Suprapubic skin (tissue), 4 donors: Measurements from ENCODE around the gene FAM53A.

Experiments
- EP300 ChIP-seq: sonication (generic); formaldehyde crosslinking; IDR thresholded peaks from one replicate; pipeline ENCODE4 v1.6.1; 2017; ENCODE audit warnings: antibody characterized with exemption
- POLR2A ChIP-seq, 2 donors: fragments of 450-650 bp; IDR thresholded peaks; one replicate each; pipeline ENCODE4 v1.6.1; 2017; ENCODE audit warnings: antibody characterized with exemption in 2 of 2, mild to moderate bottlenecking in 2 of 2, moderate library complexity in 2 of 2
- POLR2AphosphoS5 ChIP-seq, 3 donors: sonication (generic); formaldehyde crosslinking; IDR thresholded peaks; one replicate each; pipeline ENCODE4 v1.6.1; 2017; ENCODE audit warnings: antibody characterized with exemption in 3 of 3
- TF ChIP-seq, protein P1 (sequence below), 2 donors: fragments of 200-600 bp in 1 of 2; fragments of 450-650 bp in 1 of 2; sonication (generic) in 1 of 2; IDR thresholded peaks; one replicate each; pipeline ENCODE4 v1.5.1; 2016 to 2019; ENCODE audit warnings: antibody characterized with exemption in 2 of 2, mild to moderate bottlenecking in 1 of 2, moderate library complexity in 1 of 2

DNA sequence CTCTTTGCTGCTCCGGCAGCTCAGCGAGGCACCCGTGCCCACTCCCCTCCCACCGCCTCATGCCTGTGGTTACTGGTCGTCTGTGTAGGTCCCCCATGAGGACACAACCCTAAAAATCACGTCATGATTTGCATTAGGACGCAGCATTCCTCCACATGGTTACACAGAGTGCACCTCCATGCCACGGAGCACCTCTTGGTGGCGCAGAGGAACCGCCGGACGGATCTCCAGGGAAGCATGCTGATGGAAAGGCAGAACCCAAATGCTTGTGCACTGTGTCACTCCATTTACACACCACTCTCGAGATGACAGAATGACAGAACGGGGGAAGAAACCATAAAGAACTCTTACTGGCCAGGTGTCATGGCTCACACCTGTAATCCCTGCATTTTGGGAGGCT is 22.4 kb downstream of the FAM53A start:
- TF ChIP-seq, protein P1, sequence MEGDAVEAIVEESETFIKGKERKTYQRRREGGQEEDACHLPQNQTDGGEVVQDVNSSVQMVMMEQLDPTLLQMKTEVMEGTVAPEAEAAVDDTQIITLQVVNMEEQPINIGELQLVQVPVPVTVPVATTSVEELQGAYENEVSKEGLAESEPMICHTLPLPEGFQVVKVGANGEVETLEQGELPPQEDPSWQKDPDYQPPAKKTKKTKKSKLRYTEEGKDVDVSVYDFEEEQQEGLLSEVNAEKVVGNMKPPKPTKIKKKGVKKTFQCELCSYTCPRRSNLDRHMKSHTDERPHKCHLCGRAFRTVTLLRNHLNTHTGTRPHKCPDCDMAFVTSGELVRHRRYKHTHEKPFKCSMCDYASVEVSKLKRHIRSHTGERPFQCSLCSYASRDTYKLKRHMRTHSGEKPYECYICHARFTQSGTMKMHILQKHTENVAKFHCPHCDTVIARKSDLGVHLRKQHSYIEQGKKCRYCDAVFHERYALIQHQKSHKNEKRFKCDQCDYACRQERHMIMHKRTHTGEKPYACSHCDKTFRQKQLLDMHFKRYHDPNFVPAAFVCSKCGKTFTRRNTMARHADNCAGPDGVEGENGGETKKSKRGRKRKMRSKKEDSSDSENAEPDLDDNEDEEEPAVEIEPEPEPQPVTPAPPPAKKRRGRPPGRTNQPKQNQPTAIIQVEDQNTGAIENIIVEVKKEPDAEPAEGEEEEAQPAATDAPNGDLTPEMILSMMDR (IDR thresholded peaks at IDR 0.05) = no peak
- TF ChIP-seq POLR2A (IDR thresholded peaks at IDR 0.05) (no peak), EP300 (no peak), POLR2AphosphoS5 (IDR thresholded peaks at IDR 0.05) (no peak)
